Left cardiac atrium (tissue), 4 donors: ENCODE results near the gene CTXND1. TPM values are rescaled to one million over a fixed set of nuclear protein-coding genes. Genes with fewer than 3 reads are reported as not detected.
"Not testable (repeated sequence)": the region's sequence is repeated elsewhere in the genome, so short reads cannot be mapped to it uniquely, and the experiment has no call there.

Source experiments
- ATAC-seq, 2 donors: fragments of 200-7000 bp; cut with Tn5 transposase; one replicate each; pipeline ENCODE4 v1.9.1; 2020; ENCODE audit warnings: mild to moderate bottlenecking in 2 of 2, moderate library complexity in 2 of 2
- DNase-seq: peaks from one replicate; pipeline ENCODE4 v3.0.0-alpha.2; 2020
- intact Hi-C, 2 donors: fragments of 100-400 bp; cut with DNase I; formaldehyde crosslinking; loops; one replicate each; pipeline versions ENCODE4 v1.14.1 to v1.15.1; 2022 to 2023
- long read RNA-seq: library from polyadenylated mRNA; unstranded; transcript quantifications from one replicate; pipeline ENCODE4 v2.0.0, GENCODE V29; 2021
- total RNA-seq, 2 donors: library from RNA; stranded (reverse); fragmentation: NEBNext Ultra II Directional; extraction: Animal tissue kit (Norgen Biotek cat#: 25700); gene quantifications; one replicate each; pipeline ENCODE4 v1.2.1, GENCODE V29; 2021
- donor health status: DM: no; HTN: yes; CAD: no.
- donor health status: DM: no; HTN: yes; CAD: no; lungs with severe emphysema.
- donor health status: DM: yes; HTN: yes; CAD: no.
- donor health status: Dilated cardiomyopathy.

Gene CTXND1
- total RNA-seq = 1 to 10 TPM in 1 of 2 donors, under 1 TPM in 1; 0.24 to 1.3 TPM
- long read RNA-seq, partial matches to known transcripts = 0 of 2 reads
- long read RNA-seq, other reads (novel, unspliced or antisense) = 2 of 2 reads

DNA sequence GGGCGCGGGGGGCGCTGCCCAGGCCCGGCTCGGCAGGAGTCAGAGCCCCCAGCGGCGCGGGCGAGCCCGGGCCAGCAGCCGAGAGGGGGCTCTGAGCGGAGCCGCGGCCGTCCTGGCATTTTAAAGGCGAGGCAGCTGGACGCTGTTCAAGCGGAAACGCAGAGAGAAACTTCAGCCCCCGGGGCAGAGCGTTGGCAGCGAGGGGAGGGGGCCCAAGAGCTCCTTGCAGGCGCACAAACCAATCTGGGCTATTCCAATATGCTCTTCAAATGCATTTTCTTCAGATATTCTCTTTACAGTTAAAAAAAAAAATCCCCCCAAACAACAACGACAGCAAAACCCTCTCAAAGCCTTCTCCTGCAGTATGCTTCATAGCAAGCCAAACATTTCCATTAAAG, at the start of gene CTXND1:
Gene CTXND1, minus strand, starts transcription at position 93 of the 398 bp plus-strand sequence. CDS start 50,264 bp downstream, outside the sequence.
- no peak for DNase-seq
- intact Hi-C loops = no loop called here
- peak; percentile 12 to 42 for ATAC-seq

DNA sequence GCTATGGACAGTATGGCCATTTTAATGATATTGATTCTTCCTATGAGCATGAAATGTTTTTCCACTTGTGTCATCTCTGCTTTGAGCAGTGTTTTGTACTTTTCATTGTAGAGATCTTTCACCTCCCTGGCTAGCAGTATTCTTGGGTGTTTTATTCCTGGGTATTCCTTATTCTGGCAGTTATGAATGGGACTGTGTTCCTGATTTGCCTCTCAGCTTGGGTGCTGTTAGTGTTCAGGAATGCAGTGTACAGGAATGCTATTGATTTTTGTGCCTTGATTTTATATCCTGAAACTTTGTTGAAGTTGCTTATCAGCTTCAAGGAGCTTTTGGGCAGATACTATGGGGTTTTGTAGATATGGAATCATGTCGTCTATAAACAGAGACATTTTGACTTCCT, 49.5 kb upstream of the CTXND1 start:
- ATAC-seq = no peak
- intact Hi-C loops = no loop called here
- no peak for DNase-seq

DNA sequence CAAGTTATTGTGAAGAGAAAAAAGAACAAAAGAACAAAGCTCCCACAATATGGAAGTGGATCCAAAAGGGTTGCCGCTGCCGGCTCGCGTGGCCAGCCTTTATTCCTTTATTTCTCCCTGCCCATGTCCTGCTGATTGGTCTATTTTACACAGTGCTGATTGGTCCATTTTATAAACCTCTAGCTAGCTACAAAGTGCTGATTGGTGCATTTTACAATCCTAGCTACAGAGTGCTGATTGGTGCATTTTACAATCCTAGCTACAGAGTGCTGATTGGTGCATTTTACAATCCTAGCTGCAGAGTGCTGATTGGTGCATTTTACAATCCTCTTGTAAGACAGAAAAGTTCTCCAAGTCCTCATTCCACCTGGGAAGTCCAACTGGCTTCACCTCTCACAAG, 43.8 kb upstream of the CTXND1 start:
- intact Hi-C loops = not testable (repeated sequence)

DNA sequence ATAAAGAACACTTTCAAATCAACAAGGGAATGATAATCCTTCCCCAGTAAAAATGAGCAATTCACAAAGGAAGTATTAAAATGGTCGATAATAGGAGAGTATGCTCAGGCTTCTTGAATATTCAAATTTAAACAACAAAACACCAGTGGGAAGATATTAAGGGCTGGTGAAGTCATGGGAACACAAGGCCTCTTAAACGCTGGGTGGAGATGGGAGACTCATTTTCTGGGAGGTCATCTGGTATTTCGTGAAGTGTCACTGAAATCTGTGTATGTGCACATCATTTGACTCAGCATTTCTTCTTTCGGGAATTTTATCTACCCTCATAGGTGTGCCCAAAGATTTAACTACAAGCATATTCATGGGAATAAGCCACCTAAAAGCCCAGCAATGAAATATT, 40.1 kb upstream of the CTXND1 start:
- no peak for ATAC-seq
- no peak for DNase-seq
- intact Hi-C loops = no loop called here

More for the DNA sequence above, 43.8 kb upstream of the CTXND1 start:
- not testable (repeated sequence) for DNase-seq, ATAC-seq

DNA sequence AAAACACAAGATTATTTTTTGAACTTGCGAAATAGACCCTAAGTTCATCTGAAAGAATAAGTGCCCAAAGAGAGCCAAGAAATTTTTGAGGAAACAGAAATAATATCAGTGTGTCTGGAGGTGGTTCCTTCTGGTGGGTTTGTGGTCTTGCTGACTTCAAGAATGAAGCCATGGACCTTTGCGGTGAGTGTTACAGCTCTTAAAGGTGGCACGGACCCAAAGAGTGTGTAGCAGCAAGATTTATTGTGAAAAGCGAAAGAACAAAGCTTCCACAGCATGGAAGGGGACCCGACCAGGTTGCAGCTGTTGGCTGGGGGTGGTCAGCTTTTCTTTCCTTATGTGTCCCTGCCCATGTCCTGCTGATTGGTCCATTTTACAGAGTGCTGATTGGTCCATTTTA, 38.9 kb upstream of the CTXND1 start:
- intact Hi-C loops, DNase-seq, ATAC-seq: not testable (repeated sequence)

DNA sequence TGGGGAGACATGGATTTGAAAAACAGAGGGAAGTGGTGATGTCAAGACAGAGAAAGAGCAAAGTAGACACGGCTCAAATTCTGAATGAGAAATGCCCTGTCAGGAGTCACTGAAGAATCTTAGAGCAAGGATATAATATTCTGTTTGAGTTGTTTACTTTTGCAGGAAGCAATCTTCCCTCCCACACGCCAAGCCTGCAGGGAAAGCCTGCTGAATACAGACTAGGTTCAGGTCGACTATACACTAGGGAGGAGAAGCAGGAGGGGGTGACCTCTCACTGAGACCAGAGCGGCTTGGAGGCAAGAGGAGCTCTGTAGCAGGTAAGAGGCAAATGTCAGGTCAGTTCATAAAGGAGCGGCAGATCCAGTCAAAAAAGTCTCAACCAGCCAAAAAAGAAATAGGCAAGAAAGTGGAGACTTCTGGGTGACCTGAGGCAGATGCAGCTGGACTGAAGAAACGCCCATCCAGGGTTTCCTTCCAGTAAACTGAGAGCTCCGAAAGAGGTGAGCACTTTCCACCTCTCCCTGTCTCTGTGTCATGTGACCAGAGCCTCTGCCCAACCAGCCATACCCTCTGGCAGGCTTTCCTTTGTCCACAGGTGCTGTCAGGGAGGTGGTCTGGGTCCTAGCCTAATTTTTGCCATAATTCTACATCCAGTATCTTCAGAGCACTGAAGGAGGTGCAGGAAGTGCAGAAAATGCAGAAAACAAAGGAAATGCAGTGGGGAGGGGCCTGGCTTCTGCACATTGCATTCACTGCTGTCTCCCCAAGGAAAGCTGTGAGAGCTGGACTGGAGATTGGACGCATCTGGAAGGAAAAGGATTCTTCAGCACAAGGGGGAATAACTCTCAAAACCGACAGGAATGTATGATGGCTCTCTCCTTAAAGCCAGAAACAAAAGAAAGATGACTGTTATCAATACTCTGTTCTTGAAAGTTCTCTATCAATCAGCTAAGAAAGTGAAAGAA, 37.8 kb upstream of the CTXND1 start:
- no peak for DNase-seq
- intact Hi-C loops = no loop called here
- ATAC-seq = no peak

DNA sequence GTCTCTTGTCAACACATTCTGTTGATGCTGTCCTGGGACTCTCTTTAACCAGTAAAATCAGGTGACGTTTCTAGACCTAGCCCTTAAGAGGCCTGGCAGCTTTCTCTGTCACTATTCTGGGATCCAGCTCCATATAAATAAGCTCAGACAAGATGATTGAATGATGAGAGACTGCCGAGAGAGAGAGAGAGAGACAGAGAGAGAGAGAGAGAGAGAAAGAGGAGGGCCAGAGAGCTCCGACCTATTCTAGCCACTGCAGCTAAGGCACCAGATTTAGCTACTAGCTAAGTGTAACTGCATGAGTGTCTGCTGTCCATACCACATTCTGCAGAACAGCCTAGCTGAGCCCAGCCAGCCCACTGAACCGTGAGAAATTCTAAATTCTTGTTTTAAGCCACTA, 36.1 kb upstream of the CTXND1 start:
- intact Hi-C loops = no loop called here
- ATAC-seq (peak; percentile 91 to 95), DNase-seq (no peak)

DNA sequence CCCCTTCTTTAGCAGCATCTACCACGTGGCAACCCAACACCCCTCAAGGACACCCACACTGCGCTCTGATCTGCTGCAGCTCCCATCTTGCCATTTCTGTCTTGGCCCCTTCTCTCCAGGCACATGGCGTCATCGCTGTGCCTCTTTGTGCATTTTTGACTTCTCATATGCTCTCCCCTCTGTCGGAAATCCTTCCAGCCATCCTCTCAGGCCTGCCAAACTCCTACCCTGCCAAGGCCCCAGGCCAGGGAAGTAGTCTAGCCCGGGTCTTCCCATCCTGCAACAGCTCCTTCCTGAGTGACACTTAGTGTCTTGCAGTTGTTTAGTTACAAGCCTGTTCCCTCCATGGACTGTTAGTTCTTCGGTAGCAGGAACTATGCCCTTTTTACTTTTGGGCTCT, 34.0 kb upstream of the CTXND1 start:
- intact Hi-C loops = no loop called here
- ATAC-seq = no peak
- DNase-seq = no peak

DNA sequence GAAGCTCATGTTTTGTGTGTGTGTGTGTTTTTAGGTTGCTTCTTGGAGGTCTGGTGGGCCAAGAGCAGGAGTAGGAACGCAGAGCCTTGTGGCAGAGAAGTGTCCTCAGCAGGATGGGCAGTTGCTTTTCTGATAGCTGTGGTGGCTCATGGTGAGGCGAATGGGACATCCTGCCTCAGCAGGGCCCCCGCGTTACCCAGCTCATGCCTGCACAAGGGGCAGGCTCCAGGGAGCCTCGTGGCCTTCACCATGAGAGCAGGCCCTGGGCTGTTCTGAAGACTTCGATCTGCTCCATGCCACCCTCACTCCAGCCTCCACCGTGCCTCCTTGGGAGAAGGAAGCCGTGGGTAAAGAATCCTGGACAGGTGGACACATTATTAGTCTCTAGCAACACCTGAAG, 33.4 kb upstream of the CTXND1 start:
- DNase-seq (no peak), ATAC-seq (no peak)
- intact Hi-C loops = no loop called here

DNA sequence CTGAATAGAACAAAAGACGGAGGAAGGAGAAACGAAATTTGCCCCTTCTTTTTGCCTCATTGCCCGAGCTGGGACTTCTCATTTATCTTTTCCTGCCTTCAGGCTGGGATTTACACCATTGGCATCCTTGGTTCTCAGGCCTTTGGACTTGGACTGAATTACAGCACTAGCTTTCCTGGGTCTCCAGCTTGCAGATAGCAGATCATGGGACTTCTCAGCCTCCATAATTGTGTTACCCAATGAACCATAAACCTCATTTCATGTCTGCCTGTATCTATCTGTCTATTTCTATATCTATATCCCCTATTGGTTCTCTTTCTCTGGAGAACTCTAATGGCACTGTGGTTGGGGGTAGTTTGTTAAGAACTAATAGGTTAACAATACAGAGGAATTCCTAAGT, 31.5 kb upstream of the CTXND1 start:
- intact Hi-C loops = no loop called here
- ATAC-seq = no peak

DNA sequence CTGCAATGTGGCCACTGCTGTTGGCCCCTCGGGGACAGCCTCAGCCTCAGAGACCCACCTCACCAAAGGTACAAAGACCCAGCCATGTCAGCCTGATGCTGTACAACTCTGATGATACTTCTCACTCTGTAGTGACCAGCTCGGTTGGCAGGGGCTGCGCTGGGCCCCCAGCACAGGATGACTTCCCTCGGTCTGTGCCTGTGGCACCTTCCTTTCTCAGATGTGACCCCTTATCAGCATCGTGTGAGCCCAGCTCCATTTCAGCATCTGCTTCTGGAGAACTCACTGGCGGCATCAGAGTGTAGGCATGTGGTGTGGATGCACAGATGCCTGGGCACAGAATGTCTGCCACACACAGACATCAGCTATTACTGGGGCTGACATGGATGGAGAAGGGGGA, 25.1 kb upstream of the CTXND1 start:
- intact Hi-C loops = no loop called here
- no peak for ATAC-seq

More for the DNA sequence above, 31.5 kb upstream of the CTXND1 start:
- DNase-seq = no peak

DNA sequence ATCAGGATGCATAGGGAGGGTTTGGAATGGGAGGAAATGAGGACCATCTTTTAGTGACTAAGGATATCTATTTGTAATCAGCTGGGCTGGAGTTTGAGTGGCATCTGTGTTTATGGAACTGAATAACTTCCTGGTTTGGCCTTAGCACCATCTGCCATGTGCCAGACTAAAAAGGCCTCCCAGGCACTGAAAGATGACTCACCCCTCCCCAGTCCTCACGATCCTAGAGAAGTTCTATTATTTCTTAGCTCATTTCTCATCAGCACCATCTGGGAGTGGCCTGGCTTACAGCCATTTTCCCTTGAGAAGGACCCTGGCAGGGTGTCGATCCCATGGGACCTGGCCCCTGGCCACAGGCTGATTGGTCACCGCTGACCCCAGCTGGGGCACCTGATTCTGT, 23.9 kb upstream of the CTXND1 start:
- intact Hi-C loops = no loop called here

More for the DNA sequence above, 25.1 kb upstream of the CTXND1 start:
- no peak for DNase-seq

DNA sequence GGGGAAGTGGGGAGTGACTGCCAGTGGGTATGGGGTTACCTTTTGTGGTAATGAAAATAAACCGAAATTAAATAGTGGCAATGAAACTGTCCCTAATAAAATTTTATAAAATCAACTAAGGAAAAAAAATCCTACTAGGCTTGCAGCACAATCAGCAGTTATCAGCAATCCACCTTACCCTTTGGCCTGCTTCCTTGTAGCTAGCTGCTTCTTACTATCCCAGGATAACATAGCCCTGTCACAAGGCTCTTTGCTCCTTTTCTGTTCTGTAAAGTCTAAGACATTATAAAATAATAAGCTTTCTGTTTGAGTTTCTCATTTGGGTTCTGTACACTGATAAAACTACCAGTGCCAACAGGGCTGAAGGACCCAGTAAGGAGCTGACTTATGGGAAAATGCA, 23.0 kb upstream of the CTXND1 start:
- DNase-seq = no peak
- no peak for ATAC-seq
- intact Hi-C loops = no loop called here

More for the DNA sequence above, 23.9 kb upstream of the CTXND1 start:
- DNase-seq (no peak), ATAC-seq (no peak)

DNA sequence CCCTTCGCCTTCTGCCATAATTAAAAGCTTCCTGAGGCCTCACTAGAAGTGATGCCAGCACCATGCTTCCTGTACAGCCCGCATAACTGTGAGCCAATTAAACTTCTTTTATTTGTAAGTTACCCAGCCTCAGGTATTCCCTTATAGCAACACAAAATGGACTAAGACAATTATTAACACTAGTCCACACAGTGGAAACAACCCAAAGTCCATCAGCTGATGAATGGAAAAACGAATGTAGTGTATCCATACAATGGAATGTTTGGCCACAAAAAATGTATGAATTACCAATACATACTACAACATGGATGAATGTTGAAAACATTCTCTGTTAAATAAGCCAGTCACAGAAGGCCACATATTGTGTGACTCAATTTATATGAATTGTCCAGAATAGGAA, 22.5 kb upstream of the CTXND1 start:
- no peak for ATAC-seq

DNA sequence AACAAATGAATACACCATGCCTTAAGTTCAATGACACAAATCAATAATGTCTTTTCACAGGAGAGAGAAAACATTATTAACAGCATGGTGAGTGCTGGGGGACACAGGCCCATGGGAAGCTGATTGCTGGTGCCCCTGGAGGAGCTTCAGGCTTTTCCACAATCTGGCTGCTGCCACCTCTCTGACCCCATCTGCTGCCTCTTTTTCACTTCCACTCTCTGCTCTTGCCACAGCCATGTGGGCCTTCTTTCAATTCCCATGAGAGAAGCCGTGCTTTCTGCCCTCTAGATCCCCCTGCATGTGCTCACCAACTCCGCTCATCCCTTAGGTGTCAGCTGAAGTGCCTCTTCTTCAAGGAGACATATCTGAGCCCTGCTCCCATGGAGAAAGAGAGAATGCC, 21.0 kb upstream of the CTXND1 start:
- intact Hi-C loops = no loop called here
- no peak for DNase-seq
- ATAC-seq = no peak

More for the DNA sequence above, 22.5 kb upstream of the CTXND1 start:
- no peak for DNase-seq
- intact Hi-C loops = no loop called here

DNA sequence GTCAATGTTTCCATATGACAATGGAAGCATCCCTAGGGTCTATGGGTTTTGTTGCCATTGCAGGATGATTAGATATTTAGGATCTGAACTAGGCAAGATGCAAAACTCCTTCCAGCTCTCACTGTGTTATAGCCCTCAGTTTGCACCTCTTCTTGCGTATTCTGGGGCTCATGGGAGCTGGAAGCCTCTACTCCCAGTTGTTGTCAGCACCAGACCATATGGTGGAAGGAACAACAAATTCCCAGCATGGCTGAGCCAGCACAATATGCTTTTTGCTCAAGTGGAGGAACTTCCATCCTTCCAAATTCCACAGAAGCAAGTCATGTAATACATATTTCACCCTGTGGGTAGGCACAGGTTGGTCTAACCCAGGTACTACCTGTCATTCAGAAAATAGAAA, 18.5 kb upstream of the CTXND1 start:
- ATAC-seq (no peak), DNase-seq (no peak)
- intact Hi-C loops = no loop called here

DNA sequence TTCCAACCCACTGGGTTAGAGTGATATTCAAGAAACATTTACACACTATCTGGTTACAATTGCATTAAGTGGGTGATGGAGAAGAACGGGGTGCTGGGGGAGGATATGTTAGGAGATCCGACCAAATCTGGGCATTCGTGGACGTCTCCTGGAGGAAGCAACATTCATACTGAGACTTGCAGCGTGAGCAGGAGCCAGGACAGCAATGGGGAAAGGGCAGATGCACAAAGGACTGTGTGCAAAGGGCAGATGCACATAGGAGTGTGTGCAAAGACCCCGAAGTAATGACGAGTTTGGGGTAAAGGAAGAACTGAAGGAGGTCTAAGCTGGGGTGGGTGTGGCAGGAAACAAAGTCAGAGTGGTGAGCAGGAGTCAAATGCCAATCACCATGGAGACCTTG, 16.1 kb upstream of the CTXND1 start:
- DNase-seq (no peak), ATAC-seq (no peak)
- intact Hi-C loops = no loop called here

DNA sequence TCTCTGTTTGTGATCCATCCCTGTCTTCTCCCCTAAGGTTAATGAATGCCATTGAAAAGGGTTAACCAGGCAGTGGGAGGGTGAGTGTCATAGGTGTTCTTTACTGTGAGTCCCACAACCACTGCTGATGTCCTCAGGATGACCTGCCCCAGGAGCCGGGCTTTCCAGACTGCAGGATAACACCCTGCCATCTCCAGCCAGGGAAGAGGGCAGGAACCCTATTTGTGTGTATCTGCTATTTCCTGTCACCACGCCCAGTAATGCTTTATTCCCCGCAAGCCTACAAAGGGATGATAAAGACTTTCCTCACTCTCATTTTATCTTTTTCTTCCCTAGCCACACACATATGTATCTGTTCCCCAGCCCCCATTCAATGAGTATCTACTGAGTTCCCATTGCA, 15.6 kb upstream of the CTXND1 start:
- DNase-seq = no peak
- no peak for ATAC-seq
- intact Hi-C loops = no loop called here

DNA sequence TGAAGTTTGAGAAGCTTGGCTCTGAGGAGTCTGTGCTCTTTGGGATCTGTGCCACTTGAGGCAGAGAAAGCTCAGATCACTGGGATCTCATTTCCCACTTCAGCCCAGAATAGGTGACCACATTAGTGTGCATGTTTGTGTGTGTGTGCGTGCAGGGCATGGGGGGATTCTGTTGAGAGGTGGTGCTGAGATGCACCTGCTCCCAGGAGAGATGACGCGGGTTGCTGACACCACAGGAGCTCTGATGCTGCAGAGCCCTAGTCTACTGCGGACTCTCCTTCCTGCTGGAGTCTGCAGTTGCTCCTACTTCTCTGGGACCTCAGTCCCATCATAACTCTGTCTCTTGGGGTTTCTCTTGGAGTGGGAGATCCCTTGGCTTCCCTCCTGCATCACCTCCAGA, 14.7 kb upstream of the CTXND1 start:
- intact Hi-C loops = no loop called here
- DNase-seq = no peak
- ATAC-seq = no peak

DNA sequence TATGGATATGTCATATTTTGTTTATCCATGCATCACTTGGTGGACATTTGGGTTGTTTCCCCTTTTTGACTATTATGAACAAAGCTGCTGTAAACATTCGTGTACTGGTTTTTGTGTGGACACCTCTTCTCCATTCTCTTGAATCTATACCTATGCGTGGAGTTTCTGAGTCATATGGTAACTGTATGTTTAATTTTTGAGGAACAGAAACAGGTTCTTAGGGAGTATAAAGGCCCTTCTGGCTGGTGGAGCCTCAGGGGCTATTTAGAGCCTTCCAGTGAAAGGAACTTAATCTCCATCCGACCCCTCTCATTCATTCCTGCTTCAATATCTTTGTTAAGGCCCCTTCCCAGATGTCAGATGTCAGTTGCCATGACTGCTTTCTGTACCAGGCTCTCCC, 14.1 kb upstream of the CTXND1 start:
- DNase-seq (no peak), ATAC-seq (no peak)
- intact Hi-C loops = no loop called here

DNA sequence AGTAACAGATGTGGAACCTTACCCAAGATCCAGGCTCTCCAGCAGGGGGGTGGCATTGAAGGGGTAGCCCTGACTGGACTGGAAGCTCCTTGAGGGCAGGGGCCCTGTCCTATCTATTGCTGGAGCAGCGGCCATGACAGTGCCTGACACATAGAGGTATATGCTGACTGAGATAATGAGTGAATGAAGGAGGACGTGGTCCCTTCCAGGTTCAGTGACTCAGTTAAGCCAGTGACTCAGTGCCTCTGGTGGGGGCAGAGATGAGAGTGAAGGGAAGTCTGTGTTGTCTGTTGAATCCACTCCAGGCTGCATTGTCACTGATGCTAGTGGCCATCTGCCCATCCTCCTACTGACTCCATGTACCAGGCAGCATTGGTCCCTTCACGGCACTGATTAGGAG, 13.0 kb upstream of the CTXND1 start:
- DNase-seq = no peak
- ATAC-seq = no peak
- intact Hi-C loops = no loop called here
